ENCODE results near the gene FAAH.

FAAH gene

GRCh38 chr1:46453449-46453848 is 59.3 kb downstream of the FAAH start:
- DNase-seq (ENCODE audit: low read depth, low spot score) = no peak
- H3K36me3 ChIP-seq (ENCODE audit: insufficient read depth, low read length) = no peaks in the 10 kb centered on the region
- H3K9me3 ChIP-seq (ENCODE audit: low read depth, low read length) = no peaks in the 10 kb centered on the region
- TF ChIP-seq POLR2AphosphoS5 (IDR thresholded peaks at IDR 0.05; ENCODE audit: borderline replicate concordance, low read depth, low read length) (no peak), FOXP2 (optimal IDR thresholded peaks at IDR 0.05; ENCODE audit: control extremely low read depth, extremely low read length, insufficient read depth) (no peak), EZH2 (IDR thresholded peaks at IDR 0.05) (no peak)
- no peak overlapping the region for H3K27ac ChIP-seq
- H3K9ac ChIP-seq (ENCODE audit: insufficient read length) = no peak overlapping the region
- H3K4me3 ChIP-seq = no peak overlapping the region

- H3K9ac ChIP-seq (ENCODE audit: insufficient read length) = no peak overlapping the region
- TF ChIP-seq EZH2 (IDR thresholded peaks at IDR 0.05) (no peak), POLR2AphosphoS5 (IDR thresholded peaks at IDR 0.05; ENCODE audit: borderline replicate concordance, low read depth, low read length) (no peak), FOXP2 (optimal IDR thresholded peaks at IDR 0.05; ENCODE audit: control extremely low read depth, extremely low read length, insufficient read depth) (no peak)
- no peaks in the 10 kb centered on the region for H3K9me3 ChIP-seq (ENCODE audit: low read depth, low read length)
- H3K27ac ChIP-seq = no peak overlapping the region
- no peaks in the 10 kb centered on the region for H3K36me3 ChIP-seq (ENCODE audit: insufficient read depth, low read length)
- no peak for DNase-seq (ENCODE audit: low read depth, low spot score)
- H3K4me3 ChIP-seq = no peak overlapping the region
These were observed 61.8 kb downstream of the FAAH start for GRCh38 chr1:46455951-46456350.

- Histone ChIP-seq H3K27ac (no peak overlapping the region), H3K9me3 (ENCODE audit: low read depth, low read length) (no peaks in the 10 kb centered on the region), H3K4me3 (no peak overlapping the region), H3K9ac (ENCODE audit: insufficient read length) (no peak overlapping the region), H3K36me3 (ENCODE audit: insufficient read depth, low read length) (no peaks in the 10 kb centered on the region)
- TF ChIP-seq POLR2AphosphoS5 (IDR thresholded peaks at IDR 0.05; ENCODE audit: borderline replicate concordance, low read depth, low read length) = no peak
- TF ChIP-seq EZH2 (IDR thresholded peaks at IDR 0.05) = no peak
- no peak for TF ChIP-seq FOXP2 (optimal IDR thresholded peaks at IDR 0.05; ENCODE audit: control extremely low read depth, extremely low read length, insufficient read depth)
- no peak for DNase-seq (ENCODE audit: low read depth, low spot score)
These were observed 62.4 kb downstream of the FAAH start for GRCh38 chr1:46456411-46456963.

GRCh38 chr1:46457178-46457577 is 63.1 kb downstream of the FAAH start:
- TF ChIP-seq FOXP2 (optimal IDR thresholded peaks at IDR 0.05; ENCODE audit: control extremely low read depth, extremely low read length, insufficient read depth) = no peak
- no peak for TF ChIP-seq EZH2 (IDR thresholded peaks at IDR 0.05)
- TF ChIP-seq POLR2AphosphoS5 (IDR thresholded peaks at IDR 0.05; ENCODE audit: borderline replicate concordance, low read depth, low read length) = no peak
- Histone ChIP-seq H3K9me3 (ENCODE audit: low read depth, low read length) (no peaks in the 10 kb centered on the region), H3K4me3 (no peak overlapping the region), H3K9ac (ENCODE audit: insufficient read length) (no peak overlapping the region), H3K36me3 (ENCODE audit: insufficient read depth, low read length) (no peaks in the 10 kb centered on the region), H3K27ac (no peak overlapping the region)
- no peak for DNase-seq (ENCODE audit: low read depth, low spot score)

- no peak for DNase-seq (ENCODE audit: low read depth, low spot score)
- no peaks in the 10 kb centered on the region for H3K9me3 ChIP-seq (ENCODE audit: low read depth, low read length)
- no peaks in the 10 kb centered on the region for H3K36me3 ChIP-seq (ENCODE audit: insufficient read depth, low read length)
- no peak overlapping the region for H3K27ac ChIP-seq
- H3K4me3 ChIP-seq = no peak overlapping the region
- no peak overlapping the region for H3K9ac ChIP-seq (ENCODE audit: insufficient read length)
- TF ChIP-seq FOXP2 (optimal IDR thresholded peaks at IDR 0.05; ENCODE audit: control extremely low read depth, extremely low read length, insufficient read depth) (no peak), EZH2 (IDR thresholded peaks at IDR 0.05) (no peak), POLR2AphosphoS5 (IDR thresholded peaks at IDR 0.05; ENCODE audit: borderline replicate concordance, low read depth, low read length) (no peak)
These were observed 64.1 kb downstream of the FAAH start for GRCh38 chr1:46458190-46458589.

- Histone ChIP-seq H3K36me3 (ENCODE audit: insufficient read depth, low read length) (no peaks in the 10 kb centered on the region), H3K4me3 (no peak overlapping the region), H3K9ac (ENCODE audit: insufficient read length) (no peak overlapping the region), H3K27ac (no peak overlapping the region), H3K9me3 (ENCODE audit: low read depth, low read length) (no peaks in the 10 kb centered on the region)
- TF ChIP-seq FOXP2 (optimal IDR thresholded peaks at IDR 0.05; ENCODE audit: control extremely low read depth, extremely low read length, insufficient read depth) (no peak), POLR2AphosphoS5 (IDR thresholded peaks at IDR 0.05; ENCODE audit: borderline replicate concordance, low read depth, low read length) (no peak), EZH2 (IDR thresholded peaks at IDR 0.05) (no peak)
- no peak for DNase-seq (ENCODE audit: low read depth, low spot score)
These were observed 64.7 kb downstream of the FAAH start for GRCh38 chr1:46458846-46459245.

- H3K27ac ChIP-seq = no peak overlapping the region
- no peak overlapping the region for H3K9ac ChIP-seq (ENCODE audit: insufficient read length)
- no peaks in the 10 kb centered on the region for H3K9me3 ChIP-seq (ENCODE audit: low read depth, low read length)
- TF ChIP-seq FOXP2 (optimal IDR thresholded peaks at IDR 0.05; ENCODE audit: control extremely low read depth, extremely low read length, insufficient read depth) = no peak
- no peak for TF ChIP-seq POLR2AphosphoS5 (IDR thresholded peaks at IDR 0.05; ENCODE audit: borderline replicate concordance, low read depth, low read length)
- no peak overlapping the region for H3K4me3 ChIP-seq
- no peak for DNase-seq (ENCODE audit: low read depth, low spot score)
- no peaks in the 10 kb centered on the region for H3K36me3 ChIP-seq (ENCODE audit: insufficient read depth, low read length)
These were observed 65.2 kb downstream of the FAAH start for GRCh38 chr1:46459315-46459714.

GRCh38 chr1:46461017-46461808 is 67.1 kb downstream of the FAAH start:
- H3K9me3 ChIP-seq (ENCODE audit: low read depth, low read length) = no peaks in the 10 kb centered on the region
- H3K9ac ChIP-seq (ENCODE audit: insufficient read length) = no peak overlapping the region
- DNase-seq (ENCODE audit: low read depth, low spot score) = no peak
- H3K4me3 ChIP-seq = no peak overlapping the region
- no peak for TF ChIP-seq EZH2 (IDR thresholded peaks at IDR 0.05)
- no peak for TF ChIP-seq FOXP2 (optimal IDR thresholded peaks at IDR 0.05; ENCODE audit: control extremely low read depth, extremely low read length, insufficient read depth)
- TF ChIP-seq POLR2AphosphoS5 (IDR thresholded peaks at IDR 0.05; ENCODE audit: borderline replicate concordance, low read depth, low read length) = no peak
- H3K27ac ChIP-seq = no peak overlapping the region
- no peaks in the 10 kb centered on the region for H3K36me3 ChIP-seq (ENCODE audit: insufficient read depth, low read length)

All from SK-N-MC (cell line).